WI38 (cell line): ENCODE measurements around the gene RAB1A.

Experiments
- H3K4me3 ChIP-seq: 2 replicates; pipeline ENCODE4 v1.5.1; 2011; ENCODE audit warnings: low read depth, mild to moderate bottlenecking, control low read depth, low read length
- CTCF ChIP-seq: IDR thresholded peaks from 2 replicates; pipeline ENCODE4 v1.5.1; 2012; ENCODE audit warnings: low read depth, mild to moderate bottlenecking, control low read depth, low read length

Gene RAB1A

DNA sequence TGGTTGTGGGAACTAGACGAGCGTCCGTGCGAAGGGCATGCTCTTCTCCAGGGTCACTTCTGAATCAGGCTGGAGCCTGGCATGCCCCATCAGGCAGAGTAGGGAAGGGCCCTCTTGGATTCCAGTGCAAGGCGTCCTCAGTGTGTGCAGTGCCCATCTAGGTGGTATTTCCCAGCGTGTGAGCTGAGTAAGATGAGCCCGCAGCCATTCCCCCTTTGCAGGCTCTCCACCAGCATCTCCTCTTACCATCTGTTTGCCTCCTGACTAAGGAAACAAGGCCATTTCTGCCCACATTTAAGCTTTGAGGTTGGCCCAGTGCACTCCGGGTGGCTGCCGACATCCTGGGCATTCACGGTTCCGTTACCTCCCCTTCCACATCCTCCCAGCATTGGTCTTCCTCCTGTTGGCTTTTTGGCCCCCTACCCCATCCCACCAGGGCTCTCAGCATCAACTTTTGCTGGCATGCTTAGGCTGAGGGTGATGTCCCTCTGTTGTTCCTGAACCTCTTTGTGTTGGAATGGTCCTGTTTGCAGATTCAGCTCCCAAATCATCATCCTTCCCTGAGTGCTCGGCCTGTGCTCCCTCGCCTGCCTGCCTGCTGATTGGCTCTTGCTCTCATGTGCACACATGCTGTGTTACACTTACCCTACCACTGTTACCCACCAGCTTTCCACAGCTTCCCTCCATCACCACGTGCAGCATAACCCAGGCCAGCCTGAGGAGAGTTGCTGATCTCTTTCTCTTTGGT lies 61.9 kb downstream of the RAB1A start:
- H3K4me3 ChIP-seq = no peak overlapping the region
- TF ChIP-seq CTCF = no peak

- peak; percentile 58 for TF ChIP-seq CTCF
- no peak overlapping the region; the same call in 1 of the 2 replicates for H3K4me3 ChIP-seq
These were observed 65.0 kb downstream of the RAB1A start for GRCh38 chr2:65064728-65065552.

DNA sequence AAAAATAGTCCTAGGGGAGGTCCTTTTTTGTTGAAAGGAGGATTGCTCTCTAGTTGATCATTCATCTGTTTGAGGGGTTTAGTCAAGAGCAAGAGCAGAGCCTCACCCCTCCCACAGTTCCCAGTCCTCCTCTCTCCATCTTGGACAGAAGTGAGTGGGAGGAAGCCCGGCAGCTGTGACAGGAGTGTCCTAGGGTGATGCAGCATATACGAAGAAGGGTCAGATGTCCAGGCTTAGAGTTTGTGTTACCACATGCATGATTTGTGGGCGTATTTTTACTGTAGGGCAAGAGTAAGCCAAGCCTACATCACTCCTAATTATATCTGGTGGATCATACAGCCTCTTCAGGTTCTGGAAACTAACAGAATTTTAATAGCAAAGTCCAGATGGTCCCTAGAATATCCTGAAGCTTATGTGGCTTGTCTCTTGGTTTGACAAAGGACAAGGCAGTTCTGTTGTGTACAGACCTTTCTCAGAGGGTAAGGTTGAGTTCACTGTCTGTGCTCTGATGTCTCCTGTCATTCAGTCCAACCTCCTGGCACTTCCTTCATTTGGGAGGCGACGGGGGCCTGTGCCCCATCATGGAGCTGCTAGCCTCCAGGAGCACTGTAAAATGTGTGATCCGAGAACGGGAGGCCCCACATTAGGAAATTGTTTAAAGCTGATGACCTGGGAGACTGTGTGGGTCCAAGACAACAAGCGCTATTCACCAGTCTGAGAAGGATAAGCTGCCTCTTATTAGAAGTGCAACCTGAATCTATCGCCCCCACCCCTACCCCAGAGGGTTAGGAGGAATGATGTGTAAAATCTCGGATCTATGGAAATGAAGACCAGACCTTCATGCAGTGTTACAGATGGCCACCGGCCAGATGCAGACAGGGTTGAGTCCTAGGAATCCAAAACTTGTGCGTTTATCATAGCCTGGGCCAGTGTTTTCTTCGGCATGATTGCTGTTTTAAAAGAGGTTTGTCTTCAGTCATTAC lies 66.8 kb downstream of the RAB1A start:
- no peak overlapping the region for H3K4me3 ChIP-seq
- TF ChIP-seq CTCF = no peak

GRCh38 chr2:65061910-65062339 lies 68.0 kb downstream of the RAB1A start:
- TF ChIP-seq CTCF = no peak
- no peak overlapping the region for H3K4me3 ChIP-seq

GRCh38 chr2:65061146-65061909 lies 68.6 kb downstream of the RAB1A start:
- TF ChIP-seq CTCF = no peak
- H3K4me3 ChIP-seq = no peak overlapping the region

GRCh38 chr2:65059071-65059470 lies 70.8 kb downstream of the RAB1A start:
- no peak for TF ChIP-seq CTCF
- no peak overlapping the region for H3K4me3 ChIP-seq
